ENCODE data around the gene RHOF.

GRCh38 chr12:121802485-121802842 is 9.0 kb upstream of the RHOF start:
- TF ChIP-seq EZH2 (IDR thresholded peaks at IDR 0.05; ENCODE audit: insufficient read depth, poor library complexity, severe bottlenecking) (no peak), EZH2phosphoT487 (IDR thresholded peaks at IDR 0.05; ENCODE audit: insufficient read depth, low read depth) (no peak)
